Tibial artery (tissue), 4 donors: Measurements from ENCODE around the gene KLF13.

ENCODE experiments used
- DNase-seq, 2 donors: peaks; one replicate each; pipeline ENCODE4 v3.0.0-alpha.2; 2019
- H3K27ac ChIP-seq, 2 donors: fragments of 200-600 bp; sonication (generic) in 1 of 2; 1 replicate in 1 of 2; 2 replicates in 1 of 2; pipeline ENCODE4 v1.5.1; 2018 to 2019; ENCODE audit warnings: mild to moderate bottlenecking in 1 of 2
- H3K27me3 ChIP-seq, 2 donors: fragments of 200-600 bp; sonication (generic) in 1 of 2; one replicate each; pipeline versions ENCODE4 v1.5.1 to v1.6.0; 2016 to 2019
- H3K36me3 ChIP-seq, 3 donors: fragments of 200-600 bp; sonication (generic) in 2 of 3; one replicate each; pipeline ENCODE4 v1.5.1; 2016 to 2019; ENCODE audit warnings: mild to moderate bottlenecking in 2 of 3
- H3K4me1 ChIP-seq, 4 donors: fragments of 200-600 bp; sonication (generic) in 2 of 4; 1 replicate in 3 of 4; 2 replicates in 1 of 4; pipeline ENCODE4 v1.5.1; 2016 to 2019
- H3K4me3 ChIP-seq, 2 donors: fragments of 200-600 bp; sonication (generic) in 1 of 2; 1 replicate in 1 of 2; 2 replicates in 1 of 2; pipeline ENCODE4 v1.5.1; 2018 to 2019; ENCODE audit warnings: mild to moderate bottlenecking in 2 of 2
- H3K9me3 ChIP-seq, 3 donors: fragments of 200-600 bp; sonication (generic) in 1 of 3; one replicate each; pipeline ENCODE4 v1.5.1; 2016 to 2019
- intact Hi-C: fragments of 100-400 bp; cut with DNase I; formaldehyde crosslinking; loops from one replicate; pipeline ENCODE4 v1.15.0; 2023; ENCODE audit warnings: low total_unique reads
- TF ChIP-seq, protein P1 (sequence below), 2 experiments: fragments of 200-600 bp in 1 of 2; fragments of 450-650 bp in 1 of 2; IDR thresholded peaks; one replicate each; pipeline ENCODE4 v1.5.1; 2017 to 2019; ENCODE audit warnings: antibody characterized with exemption in 2 of 2, mild to moderate bottlenecking in 1 of 2, moderate library complexity in 1 of 2

KLF13 gene

DNA sequence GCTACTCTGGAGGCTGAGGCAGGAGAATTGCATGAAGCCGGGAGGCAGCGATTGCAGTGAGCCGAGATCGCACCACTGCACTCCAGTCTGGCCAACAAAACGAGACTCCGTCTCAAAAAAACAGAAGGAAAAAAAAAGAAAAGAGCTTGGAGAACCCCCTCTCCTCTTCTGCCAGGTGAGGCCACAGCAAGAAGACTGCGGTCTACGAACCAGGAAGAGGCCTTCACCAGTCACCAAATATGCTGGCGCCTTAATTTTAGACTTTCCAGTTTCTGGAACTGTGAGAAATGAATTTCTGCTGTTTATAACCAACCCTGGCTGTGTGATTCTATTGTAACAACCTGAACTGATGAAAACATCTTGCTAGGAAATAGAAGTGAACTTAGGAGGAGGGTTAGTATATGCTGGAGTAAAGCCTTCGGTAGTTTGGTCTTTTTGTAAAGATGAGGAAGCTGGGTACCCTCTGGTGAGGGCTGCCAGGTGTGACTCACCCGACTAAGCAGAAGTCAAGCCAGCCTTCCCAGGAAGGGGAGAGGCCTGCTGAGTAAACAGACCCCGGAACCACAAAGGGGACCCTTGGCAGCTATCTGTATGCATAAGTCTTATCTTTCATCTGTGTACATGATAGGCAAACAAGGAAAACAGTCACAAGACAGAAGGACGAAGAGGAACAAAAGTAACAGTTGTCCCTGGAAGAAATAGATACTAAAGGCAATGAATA is 78.7 kb downstream of the KLF13 start:
- TF ChIP-seq, protein P1, sequence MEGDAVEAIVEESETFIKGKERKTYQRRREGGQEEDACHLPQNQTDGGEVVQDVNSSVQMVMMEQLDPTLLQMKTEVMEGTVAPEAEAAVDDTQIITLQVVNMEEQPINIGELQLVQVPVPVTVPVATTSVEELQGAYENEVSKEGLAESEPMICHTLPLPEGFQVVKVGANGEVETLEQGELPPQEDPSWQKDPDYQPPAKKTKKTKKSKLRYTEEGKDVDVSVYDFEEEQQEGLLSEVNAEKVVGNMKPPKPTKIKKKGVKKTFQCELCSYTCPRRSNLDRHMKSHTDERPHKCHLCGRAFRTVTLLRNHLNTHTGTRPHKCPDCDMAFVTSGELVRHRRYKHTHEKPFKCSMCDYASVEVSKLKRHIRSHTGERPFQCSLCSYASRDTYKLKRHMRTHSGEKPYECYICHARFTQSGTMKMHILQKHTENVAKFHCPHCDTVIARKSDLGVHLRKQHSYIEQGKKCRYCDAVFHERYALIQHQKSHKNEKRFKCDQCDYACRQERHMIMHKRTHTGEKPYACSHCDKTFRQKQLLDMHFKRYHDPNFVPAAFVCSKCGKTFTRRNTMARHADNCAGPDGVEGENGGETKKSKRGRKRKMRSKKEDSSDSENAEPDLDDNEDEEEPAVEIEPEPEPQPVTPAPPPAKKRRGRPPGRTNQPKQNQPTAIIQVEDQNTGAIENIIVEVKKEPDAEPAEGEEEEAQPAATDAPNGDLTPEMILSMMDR (IDR thresholded peaks at IDR 0.05) = no peak
- H3K27me3 ChIP-seq = no peaks in the 10 kb centered on the region
- DNase-seq = no peak
- H3K4me1 ChIP-seq = peaks cover 7 to 29% (median 18%) of the 10 kb centered on the region in 4 donors
- no peak overlapping the region for H3K27ac ChIP-seq
- H3K36me3 ChIP-seq = no peaks in the 10 kb centered on the region
- no peak overlapping the region for H3K4me3 ChIP-seq
- H3K9me3 ChIP-seq = peaks cover 0 to 5% (median 0%) of the 10 kb centered on the region in 3 donors
- intact Hi-C loops = no loop called here

DNA sequence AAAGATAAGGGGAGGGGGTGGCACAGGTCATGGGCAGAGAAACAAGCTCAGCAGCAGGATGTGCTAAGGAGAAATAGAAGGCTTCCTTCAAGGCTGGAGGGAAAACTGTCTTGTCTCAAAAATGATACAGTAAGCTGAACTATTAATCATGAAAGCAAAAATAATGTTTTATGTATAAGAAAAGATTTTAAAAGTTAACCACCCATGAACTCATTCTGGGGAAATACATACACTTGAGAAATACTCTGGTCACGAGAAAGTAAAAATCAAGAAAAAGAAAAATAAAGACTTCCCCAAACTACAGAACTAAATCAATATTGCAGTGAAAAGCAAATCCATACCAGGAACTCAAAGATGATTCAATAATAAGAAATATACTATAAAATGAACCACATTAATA is 80.7 kb downstream of the KLF13 start:
- H3K36me3 ChIP-seq = no peaks in the 10 kb centered on the region
- DNase-seq = no peak
- H3K27ac ChIP-seq = no peak overlapping the region
- H3K4me1 ChIP-seq = peaks cover 3 to 17% (median 9%) of the 10 kb centered on the region in 4 donors
- intact Hi-C loops = no loop called here
- TF ChIP-seq, protein P1 (IDR thresholded peaks at IDR 0.05) = no peak
- peaks cover 0 to 5% (median 0%) of the 10 kb centered on the region in 3 donors for H3K9me3 ChIP-seq
- no peak overlapping the region for H3K4me3 ChIP-seq
- H3K27me3 ChIP-seq = no peaks in the 10 kb centered on the region

DNA sequence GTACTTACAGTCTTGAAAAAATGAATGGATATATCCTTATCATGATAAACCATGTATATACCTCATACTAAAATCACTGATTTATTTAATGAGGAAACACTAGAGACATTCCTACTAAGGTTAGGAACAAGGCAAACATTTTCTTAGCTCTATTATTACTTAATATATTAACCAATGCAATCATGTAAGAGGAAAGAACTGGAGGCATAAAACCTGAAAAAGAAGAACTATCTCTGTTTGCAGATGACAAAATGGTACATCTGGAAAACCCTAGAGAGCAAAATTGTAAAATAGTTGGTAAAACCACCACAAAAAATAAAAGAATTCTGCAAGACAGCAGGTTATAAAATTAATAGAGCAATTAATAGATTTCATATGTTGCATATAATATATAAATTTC is 81.2 kb downstream of the KLF13 start:
- Histone ChIP-seq H3K27ac (no peak overlapping the region), H3K9me3 (peaks cover 0 to 5% (median 0%) of the 10 kb centered on the region in 3 donors), H3K27me3 (no peaks in the 10 kb centered on the region), H3K4me1 (peaks cover 0 to 13% (median 7%) of the 10 kb centered on the region in 4 donors), H3K36me3 (no peaks in the 10 kb centered on the region), H3K4me3 (no peak overlapping the region)
- intact Hi-C loops = no loop called here
- DNase-seq = no peak
- TF ChIP-seq, protein P1 (IDR thresholded peaks at IDR 0.05) = no peak

DNA sequence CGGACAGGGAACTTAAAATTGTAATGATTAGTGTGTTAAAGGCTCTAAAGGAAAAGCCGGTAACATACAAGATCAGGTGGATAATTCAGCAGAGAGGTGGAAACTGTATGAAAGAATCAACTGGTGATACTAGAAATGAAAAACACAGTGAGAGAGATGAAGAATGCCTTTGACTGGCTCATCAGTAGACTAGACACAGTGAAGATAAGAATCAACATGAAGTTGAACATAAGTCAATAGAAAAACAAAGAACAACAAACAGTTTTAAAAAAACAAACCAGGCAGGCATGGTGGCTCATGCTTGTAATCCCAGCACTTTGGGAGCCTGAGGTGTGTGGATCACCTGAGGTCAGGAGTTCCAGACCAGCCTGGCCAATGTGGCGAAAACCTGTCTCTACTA is 82.1 kb downstream of the KLF13 start:
- intact Hi-C loops = no loop called here

DNA sequence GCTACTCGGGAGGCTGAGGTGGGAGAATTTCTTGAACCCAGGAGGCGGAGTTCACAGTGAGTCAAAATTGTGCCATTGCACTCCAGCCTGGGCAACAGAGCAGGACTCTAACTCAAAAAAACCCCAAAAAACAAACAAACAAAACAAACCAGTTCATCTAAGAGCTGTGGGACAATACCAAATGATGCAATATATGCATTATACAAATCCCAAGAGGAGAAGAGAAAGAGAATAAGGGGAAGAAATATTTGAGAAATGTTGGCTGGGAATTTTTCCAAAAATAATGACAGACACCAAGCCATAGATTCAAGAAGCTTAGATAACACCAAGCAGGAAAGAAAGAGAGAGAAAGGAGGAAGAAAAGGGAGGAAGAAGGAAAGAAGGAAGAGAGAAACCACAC is 82.5 kb downstream of the KLF13 start:
- Histone ChIP-seq H3K27ac (no peak overlapping the region), H3K9me3 (peaks cover 0 to 5% (median 0%) of the 10 kb centered on the region in 3 donors), H3K4me1 (peaks cover 0 to under 1% (median 0%) of the 10 kb centered on the region in 4 donors), H3K4me3 (no peak overlapping the region), H3K27me3 (no peaks in the 10 kb centered on the region), H3K36me3 (no peaks in the 10 kb centered on the region)
- DNase-seq = no peak
- intact Hi-C loops = no loop called here
- TF ChIP-seq, protein P1 (IDR thresholded peaks at IDR 0.05) = no peak

More for the DNA sequence above, 82.1 kb downstream of the KLF13 start:
- no peak for DNase-seq
- Histone ChIP-seq H3K27me3 (no peaks in the 10 kb centered on the region), H3K4me3 (no peak overlapping the region), H3K27ac (no peak overlapping the region), H3K9me3 (peaks cover 0 to 5% (median 0%) of the 10 kb centered on the region in 3 donors), H3K36me3 (no peaks in the 10 kb centered on the region), H3K4me1 (peaks cover 0 to 5% (median under 1%) of the 10 kb centered on the region in 4 donors)
- TF ChIP-seq, protein P1 (IDR thresholded peaks at IDR 0.05) = no peak
